H1 (cell line): ENCODE results near the gene ZFYVE21.

Experiments
- GTF2F1 ChIP-seq: IDR thresholded peaks from 2 replicates; pipeline ENCODE4 v1.6.1; 2012; ENCODE audit warnings: low read depth, low read length, improper control_type of control experiment, borderline replicate concordance
- POLR2A ChIP-seq, 2 experiments: IDR thresholded peaks; 1 replicate in 1 of 2; 2 replicates in 1 of 2; pipeline ENCODE4 v1.6.1; 2011; ENCODE audit warnings: low read depth in 2 of 2, low read length in 2 of 2, mild to moderate bottlenecking in 2 of 2; ENCODE audit errors: control extremely low read depth in 1 of 2
- POLR2AphosphoS5 ChIP-seq: IDR thresholded peaks from 2 replicates; pipeline ENCODE4 v1.6.1; 2011; ENCODE audit warnings: low read depth, low read length
- TF ChIP-seq, protein P1 (sequence below): IDR thresholded peaks from 2 replicates; pipeline ENCODE4 v1.6.1; 2012; ENCODE audit warnings: inconsistent platforms

DNA sequence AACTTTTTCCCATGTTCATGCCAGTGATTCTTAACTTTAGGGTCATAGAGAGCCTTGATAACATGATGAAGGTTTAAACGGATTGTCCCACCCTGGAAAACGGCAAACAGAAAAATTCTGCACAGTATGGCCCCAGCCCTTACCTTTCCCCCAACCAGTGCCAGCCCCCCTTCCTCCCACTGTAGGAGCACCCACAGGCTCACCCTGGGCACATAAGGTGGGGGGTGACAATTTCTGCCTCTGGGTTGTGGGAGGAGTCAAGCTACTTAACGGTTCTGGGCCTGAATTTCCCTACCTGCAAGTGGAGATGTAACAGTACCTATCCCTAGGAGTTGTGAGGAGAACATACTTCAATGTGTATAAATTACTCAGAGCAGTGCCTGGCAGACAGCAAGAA, 18.4 kb upstream of the ZFYVE21 start:
- TF ChIP-seq POLR2AphosphoS5, result no peak
- TF ChIP-seq, protein P1, sequence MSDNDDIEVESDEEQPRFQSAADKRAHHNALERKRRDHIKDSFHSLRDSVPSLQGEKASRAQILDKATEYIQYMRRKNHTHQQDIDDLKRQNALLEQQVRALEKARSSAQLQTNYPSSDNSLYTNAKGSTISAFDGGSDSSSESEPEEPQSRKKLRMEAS, result no peak
- no peak for TF ChIP-seq GTF2F1
- TF ChIP-seq POLR2A (IDR thresholded peaks at IDR 0.05; ENCODE audit: control extremely low read depth in 1 of 2, low read depth in 2 of 2, low read length in 2 of 2), result no peak
